Mesothelial cell of epicardium (in vitro differentiated cells): ENCODE measurements around the gene MLLT6. TPM values are rescaled to one million over a fixed set of nuclear protein-coding genes. Genes with fewer than 3 reads are reported as not detected.

Source experiments
- DNase-seq, 2 experiments: peaks; one replicate each; pipeline ENCODE4 v3.0.0; 2021; ENCODE audit warnings: low spot score in 2 of 2; ENCODE audit not compliant: unreplicated experiment in 2 of 2
- H3K27ac Mint-ChIP-seq: 2 replicates; pipeline ENCODE4 v1.8.0; 2021; ENCODE audit warnings: mixed read lengths
- H3K27me3 Mint-ChIP-seq: 2 replicates; pipeline ENCODE4 v1.8.0; 2021; ENCODE audit warnings: low read depth, mixed read lengths
- H3K36me3 Mint-ChIP-seq: 2 replicates; pipeline ENCODE4 v1.8.0; 2021; ENCODE audit warnings: mixed read lengths
- H3K4me1 Mint-ChIP-seq: 2 replicates; pipeline ENCODE4 v1.8.0; 2021; ENCODE audit warnings: mixed read lengths
- H3K4me3 Mint-ChIP-seq: 2 replicates; pipeline ENCODE4 v1.8.0; 2021; ENCODE audit warnings: mild to moderate bottlenecking, moderate library complexity, mixed read lengths
- H3K9me3 Mint-ChIP-seq: 2 replicates; pipeline ENCODE4 v1.8.0; 2021; ENCODE audit warnings: mixed read lengths
- total RNA-seq: library from RNA; stranded (reverse); gene quantifications from 3 replicates; pipeline ENCODE4 v1.2.1, GENCODE V29; 2021
- TF ChIP-seq, protein P1 (sequence below): fragments of 200-600 bp; sonication (generic); IDR thresholded peaks from one replicate; pipeline ENCODE4 v1.5.0; 2021; ENCODE audit warnings: antibody characterized with exemption; ENCODE audit not compliant: unreplicated experiment

The MLLT6 gene
- total RNA-seq, 1 donor from 2014 or later, result 184 TPM

DNA sequence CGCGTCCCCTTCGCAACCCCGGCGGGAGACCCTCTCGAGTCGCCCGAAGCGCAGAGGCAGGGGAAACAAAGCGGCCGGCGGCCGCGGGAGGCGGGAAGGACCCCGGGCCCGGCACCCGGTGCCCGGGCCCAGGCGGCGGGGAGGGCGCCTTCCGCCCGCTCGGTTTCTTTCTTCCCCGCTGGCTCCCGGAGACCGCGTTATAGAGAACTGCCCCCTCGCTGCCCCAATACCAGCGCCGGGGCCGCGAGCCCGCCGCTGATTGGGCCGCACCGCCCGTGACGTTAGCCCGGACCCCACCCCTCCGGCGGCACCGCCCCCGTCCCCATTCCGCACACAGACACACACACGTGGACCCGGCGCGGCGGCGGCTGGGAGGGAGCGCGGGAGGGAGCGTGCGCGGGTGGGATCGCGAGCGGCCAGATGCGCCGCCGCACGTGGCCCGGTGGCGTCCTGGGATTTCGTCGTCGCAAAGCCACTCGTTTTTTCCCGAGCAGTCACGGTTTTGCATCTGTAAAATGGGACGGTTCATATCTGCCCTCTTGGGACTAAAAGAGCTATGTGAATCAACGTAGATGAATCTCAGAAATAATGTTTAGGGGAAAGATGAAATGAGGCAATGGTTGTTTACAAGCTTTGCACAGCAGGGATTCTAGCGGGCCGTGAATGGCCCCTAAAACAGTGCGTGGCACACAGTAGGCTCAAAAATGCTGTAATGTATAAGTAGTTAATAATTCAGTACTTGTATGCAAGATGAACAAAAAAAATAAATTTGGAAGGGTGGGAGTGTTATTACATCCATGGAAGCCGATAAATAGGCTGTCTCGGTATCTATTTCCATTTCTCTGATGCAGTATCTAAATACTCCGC lies 30.1 kb upstream of the MLLT6 start, which contains the start of gene EPOP:
EPOP (minus strand) TSS at position 209 of the 867 bp plus-strand sequence. CDS start 462 bp downstream, outside the sequence.
- Mint-ChIP-seq H3K9me3 (no peaks in the 10 kb centered on the region), H3K27me3 (peaks cover 56% of the 10 kb centered on the region), H3K27ac (peak within 1 kb of the TSS; percentile 12), H3K36me3 (no peaks in the 10 kb centered on the region), H3K4me3 (peak within 1 kb of the TSS; percentile 50), H3K4me1 (peaks cover 12% of the 10 kb centered on the region)
- TF ChIP-seq, protein P1, sequence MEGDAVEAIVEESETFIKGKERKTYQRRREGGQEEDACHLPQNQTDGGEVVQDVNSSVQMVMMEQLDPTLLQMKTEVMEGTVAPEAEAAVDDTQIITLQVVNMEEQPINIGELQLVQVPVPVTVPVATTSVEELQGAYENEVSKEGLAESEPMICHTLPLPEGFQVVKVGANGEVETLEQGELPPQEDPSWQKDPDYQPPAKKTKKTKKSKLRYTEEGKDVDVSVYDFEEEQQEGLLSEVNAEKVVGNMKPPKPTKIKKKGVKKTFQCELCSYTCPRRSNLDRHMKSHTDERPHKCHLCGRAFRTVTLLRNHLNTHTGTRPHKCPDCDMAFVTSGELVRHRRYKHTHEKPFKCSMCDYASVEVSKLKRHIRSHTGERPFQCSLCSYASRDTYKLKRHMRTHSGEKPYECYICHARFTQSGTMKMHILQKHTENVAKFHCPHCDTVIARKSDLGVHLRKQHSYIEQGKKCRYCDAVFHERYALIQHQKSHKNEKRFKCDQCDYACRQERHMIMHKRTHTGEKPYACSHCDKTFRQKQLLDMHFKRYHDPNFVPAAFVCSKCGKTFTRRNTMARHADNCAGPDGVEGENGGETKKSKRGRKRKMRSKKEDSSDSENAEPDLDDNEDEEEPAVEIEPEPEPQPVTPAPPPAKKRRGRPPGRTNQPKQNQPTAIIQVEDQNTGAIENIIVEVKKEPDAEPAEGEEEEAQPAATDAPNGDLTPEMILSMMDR, result no peak
- DNase-seq, result peak; percentile 69 to 81

DNA sequence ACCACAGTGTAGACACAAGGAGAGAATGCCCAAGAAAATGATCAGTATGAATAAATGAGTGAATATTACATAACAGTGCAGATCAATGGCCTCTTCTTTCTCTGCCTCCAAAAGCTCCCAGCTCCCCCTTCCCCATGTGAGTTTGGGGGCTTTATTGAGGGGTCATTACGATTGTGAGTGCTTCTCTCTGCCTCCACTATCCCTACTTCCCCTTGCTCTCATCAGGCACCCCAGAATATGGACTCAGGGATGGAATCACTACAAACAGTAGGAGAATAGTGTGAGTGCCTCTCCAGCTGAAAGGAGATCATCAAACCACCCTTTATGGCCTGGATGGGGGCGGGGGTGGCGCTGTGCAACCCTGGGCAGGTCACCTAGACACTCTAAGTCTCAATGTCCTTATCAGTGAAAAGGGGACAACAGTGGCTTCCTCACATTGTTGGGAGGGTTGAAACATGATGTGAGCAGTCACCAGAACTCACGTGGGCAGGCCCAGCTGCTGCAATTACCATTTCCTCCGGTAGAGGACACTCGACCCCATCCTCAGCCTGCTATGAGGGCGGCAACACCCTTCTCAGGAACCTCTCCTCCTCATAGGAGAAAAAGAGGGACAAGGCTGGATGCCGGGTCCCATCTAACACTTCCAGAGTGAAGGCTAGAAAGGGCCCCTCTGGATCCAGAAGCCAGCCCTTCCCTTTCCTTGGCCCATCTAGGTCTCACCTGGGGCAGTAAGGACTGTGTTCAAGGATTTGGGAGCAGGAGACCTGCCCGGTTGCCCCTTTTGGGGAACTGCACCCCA lies 28.2 kb upstream of the MLLT6 start:
- H3K27ac Mint-ChIP-seq, result peak overlapping the region; percentile 48

DNA sequence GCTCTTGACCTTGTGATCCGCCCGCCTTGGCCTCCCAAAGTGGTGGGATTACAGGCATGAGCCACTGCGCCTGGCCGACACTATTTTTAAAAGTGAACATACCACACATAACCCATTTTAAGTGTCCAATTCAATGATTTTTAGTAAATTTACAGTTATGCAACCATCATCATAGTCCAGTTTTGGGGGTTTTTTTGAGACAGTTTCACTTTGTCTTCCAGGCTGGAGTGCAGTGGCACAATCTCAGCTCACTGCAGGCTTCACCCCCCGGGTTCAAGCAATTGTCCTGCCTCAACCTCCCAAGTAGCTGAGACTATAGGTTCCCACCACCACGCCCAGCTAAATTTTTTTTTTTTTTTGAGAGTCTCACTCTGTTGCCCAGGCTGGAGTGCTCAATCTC lies 27.3 kb upstream of the MLLT6 start:
- peaks cover 27% of the 10 kb centered on the region for H3K27me3 Mint-ChIP-seq
- H3K4me3 Mint-ChIP-seq, result no peak overlapping the region
- peaks cover 3% of the 10 kb centered on the region for H3K4me1 Mint-ChIP-seq
- no peak for DNase-seq
- H3K9me3 Mint-ChIP-seq, result no peaks in the 10 kb centered on the region
- TF ChIP-seq, protein P1, result no peak
- no peaks in the 10 kb centered on the region for H3K36me3 Mint-ChIP-seq
- no peak overlapping the region for H3K27ac Mint-ChIP-seq

More for the DNA sequence above, 28.2 kb upstream of the MLLT6 start:
- H3K4me3 Mint-ChIP-seq, result no peak overlapping the region
- TF ChIP-seq, protein P1, result peak; percentile 86
- peaks cover 9% of the 10 kb centered on the region for H3K4me1 Mint-ChIP-seq
- H3K36me3 Mint-ChIP-seq, result no peaks in the 10 kb centered on the region
- H3K27me3 Mint-ChIP-seq, result peaks cover 37% of the 10 kb centered on the region
- DNase-seq, result peak; percentile 56 to 87
- no peaks in the 10 kb centered on the region for H3K9me3 Mint-ChIP-seq

DNA sequence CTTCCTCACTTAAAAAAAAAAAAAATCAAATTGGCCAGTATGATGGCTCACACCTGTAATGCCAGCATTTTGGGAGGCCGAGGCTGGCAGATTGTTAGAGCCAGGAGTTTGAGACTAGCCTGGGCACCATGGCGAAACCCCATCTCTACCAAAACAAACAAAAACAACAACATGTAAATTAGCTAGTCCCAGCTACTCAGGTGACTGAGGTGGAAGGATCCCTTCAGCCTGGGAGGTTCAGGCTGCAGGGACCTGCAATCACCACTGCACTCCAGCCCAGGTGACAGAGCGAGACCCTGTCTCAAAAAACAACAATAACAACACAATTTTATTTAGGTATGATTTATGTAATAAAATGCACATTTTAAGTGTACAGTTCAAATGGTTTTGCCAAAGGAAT lies 24.0 kb upstream of the MLLT6 start:
- H3K9me3 Mint-ChIP-seq, result no peaks in the 10 kb centered on the region
- H3K36me3 Mint-ChIP-seq, result no peaks in the 10 kb centered on the region
- H3K4me3 Mint-ChIP-seq, result no peak overlapping the region
- H3K27ac Mint-ChIP-seq, result no peak overlapping the region
- H3K4me1 Mint-ChIP-seq, result no peaks in the 10 kb centered on the region
- DNase-seq, result no peak
- H3K27me3 Mint-ChIP-seq, result peaks cover 8% of the 10 kb centered on the region
- TF ChIP-seq, protein P1, result no peak

DNA sequence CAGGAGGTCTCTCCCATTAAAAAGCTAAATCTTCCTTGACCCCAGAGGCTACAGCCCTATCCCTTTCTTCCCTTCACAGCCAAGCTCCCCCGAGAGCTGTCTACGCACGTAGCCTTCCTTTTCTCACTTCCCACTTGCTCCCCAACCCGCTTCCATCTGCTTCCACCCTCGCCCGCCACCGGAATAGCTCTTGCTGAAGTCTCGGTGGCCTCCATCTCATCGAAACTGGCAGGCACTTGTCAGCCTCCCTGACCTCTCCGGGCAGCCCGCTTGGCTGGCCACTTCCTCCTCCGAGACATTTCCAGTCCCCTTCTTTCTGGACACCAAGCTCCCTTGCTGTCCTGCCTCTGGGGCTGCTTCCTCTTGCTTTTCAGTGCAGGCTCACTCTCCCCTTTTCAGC lies 19.6 kb upstream of the MLLT6 start:
- Mint-ChIP-seq H3K27ac (no peak overlapping the region), H3K36me3 (no peaks in the 10 kb centered on the region), H3K9me3 (no peaks in the 10 kb centered on the region), H3K27me3 (no peaks in the 10 kb centered on the region), H3K4me1 (no peaks in the 10 kb centered on the region), H3K4me3 (no peak overlapping the region)
- TF ChIP-seq, protein P1, result no peak
- no peak for DNase-seq
